WTC11 (cell line): Measurements from ENCODE around the gene ITPR1. TPM values are rescaled to one million over a fixed set of nuclear protein-coding genes. Genes with fewer than 3 reads are reported as not detected.

Experiments
- ATAC-seq: fragments of 200-7000 bp; cut with Tn5 transposase; 2 replicates; pipeline ENCODE4 v1.10.0; 2021; ENCODE audit warnings: mild to moderate bottlenecking, moderate library complexity
- CTCF ChIA-PET: fragments of 300-600 bp; sonication (Branson Sonifier 250); formaldehyde crosslinking; loops from one replicate; lab custom pipeline; 2021; ENCODE audit warnings: antibody characterized with exemption; lab: Charles Lee
- POLR2A ChIA-PET: fragments of 350-600 bp; sonication (Branson Sonifier 250); formaldehyde crosslinking; loops from one replicate; lab custom pipeline; 2021; ENCODE audit warnings: antibody characterized with exemption; lab: Charles Lee
- DNase-seq: peaks from one replicate; pipeline ENCODE4 v3.0.0; 2021; ENCODE audit warnings: low spot score
- H3K27ac Mint-ChIP-seq: 2 replicates; pipeline ENCODE4 v1.8.0; 2021; ENCODE audit warnings: mixed read lengths
- H3K27me3 Mint-ChIP-seq: 2 replicates; pipeline ENCODE4 v1.8.0; 2021; ENCODE audit warnings: low read depth, mild to moderate bottlenecking, moderate library complexity, mixed read lengths
- H3K36me3 Mint-ChIP-seq: 2 replicates; pipeline ENCODE4 v1.8.0; 2021; ENCODE audit warnings: mixed read lengths
- H3K4me1 Mint-ChIP-seq: 2 replicates; pipeline ENCODE4 v1.8.0; 2022; ENCODE audit warnings: mixed read lengths
- H3K4me3 Mint-ChIP-seq: 2 replicates; pipeline ENCODE4 v1.8.0; 2021; ENCODE audit warnings: mild to moderate bottlenecking, moderate library complexity, mixed read lengths
- H3K9me3 Mint-ChIP-seq: 2 replicates; pipeline ENCODE4 v1.8.0; 2021; ENCODE audit warnings: mixed read lengths
- AFF4 ChIP-seq: sonication (generic); formaldehyde crosslinking; IDR thresholded peaks from 2 replicates; pipeline ENCODE4 v1.8.1; 2023; ENCODE audit warnings: mild to moderate bottlenecking, missing genetic modification reagents, borderline replicate concordance
- AR ChIP-seq: fragments of 250-450 bp; sonication (Bioruptor Pico); IDR thresholded peaks from 2 replicates; pipeline ENCODE4 v1.9.0; 2021; ENCODE audit warnings: mild to moderate bottlenecking
- CBFB ChIP-seq: sonication (generic); formaldehyde crosslinking; IDR thresholded peaks from 2 replicates; pipeline ENCODE4 v1.8.1; 2022; ENCODE audit warnings: mild to moderate bottlenecking, low read depth, missing genetic modification reagents
- CREB1 ChIP-seq: sonication (generic); formaldehyde crosslinking; IDR thresholded peaks from 2 replicates; pipeline ENCODE4 v1.8.0; 2023; ENCODE audit warnings: mild to moderate bottlenecking, missing genetic modification reagents
- ELF4 ChIP-seq: sonication (generic); formaldehyde crosslinking; IDR thresholded peaks from 2 replicates; pipeline ENCODE4 v1.8.1; 2022; ENCODE audit warnings: low read depth, mild to moderate bottlenecking, moderate library complexity, missing genetic modification reagents
- ERG ChIP-seq: fragments of 250-450 bp; sonication (Bioruptor Pico); IDR thresholded peaks from 2 replicates; pipeline ENCODE4 v1.8.0; 2021; ENCODE audit warnings: mild to moderate bottlenecking
- FOXJ3 ChIP-seq: sonication (generic); formaldehyde crosslinking; IDR thresholded peaks from 2 replicates; pipeline ENCODE4 v1.9.0; 2021; ENCODE audit warnings: missing genetic modification reagents, mild to moderate bottlenecking, borderline replicate concordance
- FOXP4 ChIP-seq: sonication (generic); formaldehyde crosslinking; IDR thresholded peaks from 2 replicates; pipeline ENCODE4 v1.8.0; 2022; ENCODE audit warnings: mild to moderate bottlenecking, missing genetic modification reagents
- HMGA2 ChIP-seq: fragments of 250-450 bp; sonication (Bioruptor Pico); IDR thresholded peaks from 2 replicates; pipeline ENCODE4 v1.4.0; 2021; ENCODE audit warnings: mild to moderate bottlenecking, moderate library complexity
- IRF1 ChIP-seq: sonication (generic); formaldehyde crosslinking; IDR thresholded peaks from 2 replicates; pipeline ENCODE4 v1.8.0; 2023; ENCODE audit warnings: missing genetic modification reagents
- IRF2 ChIP-seq: sonication (generic); formaldehyde crosslinking; IDR thresholded peaks from 2 replicates; pipeline ENCODE4 v1.8.0; 2022; ENCODE audit warnings: low read depth, missing genetic modification reagents, borderline replicate concordance
- KAT7 ChIP-seq: sonication (generic); formaldehyde crosslinking; IDR thresholded peaks from 2 replicates; pipeline ENCODE4 v1.8.1; 2023; ENCODE audit warnings: missing genetic modification reagents, mild to moderate bottlenecking, borderline replicate concordance
- MLX ChIP-seq: sonication (generic); formaldehyde crosslinking; IDR thresholded peaks from 2 replicates; pipeline ENCODE4 v1.8.1; 2023; ENCODE audit warnings: mild to moderate bottlenecking, missing genetic modification reagents, moderate library complexity
- OVOL2 ChIP-seq: fragments of 250-450 bp; sonication (Bioruptor Pico); IDR thresholded peaks from 2 replicates; pipeline ENCODE4 v1.9.0; 2021; ENCODE audit warnings: mild to moderate bottlenecking, borderline replicate concordance
- PRRX2 ChIP-seq: fragments of 250-450 bp; sonication (Bioruptor Pico); IDR thresholded peaks from 2 replicates; pipeline ENCODE4 v1.8.0; 2021; ENCODE audit warnings: mild to moderate bottlenecking
- RELA ChIP-seq: sonication (generic); formaldehyde crosslinking; IDR thresholded peaks from 2 replicates; pipeline ENCODE4 v1.8.1; 2022; ENCODE audit warnings: missing genetic modification reagents, mild to moderate bottlenecking, borderline replicate concordance
- SMAD3 ChIP-seq: sonication (generic); formaldehyde crosslinking; IDR thresholded peaks from 2 replicates; pipeline ENCODE4 v1.8.0; 2022; ENCODE audit warnings: missing genetic modification reagents, mild to moderate bottlenecking, borderline replicate concordance
- SMAD4 ChIP-seq: sonication (generic); formaldehyde crosslinking; IDR thresholded peaks from 2 replicates; pipeline ENCODE4 v1.8.0; 2022; ENCODE audit warnings: mild to moderate bottlenecking, missing genetic modification reagents
- USF1 ChIP-seq: sonication (generic); formaldehyde crosslinking; IDR thresholded peaks from 2 replicates; pipeline ENCODE4 v1.8.0; 2022; ENCODE audit warnings: mild to moderate bottlenecking, missing genetic modification reagents
- ZMAT4 ChIP-seq: fragments of 250-450 bp; sonication (Bioruptor Pico); IDR thresholded peaks from 2 replicates; pipeline ENCODE4 v1.9.0; 2021; ENCODE audit warnings: mild to moderate bottlenecking
- ZNF219 ChIP-seq: sonication (generic); formaldehyde crosslinking; IDR thresholded peaks from 2 replicates; pipeline ENCODE4 v1.8.0; 2023; ENCODE audit warnings: missing genetic modification reagents, mild to moderate bottlenecking, borderline replicate concordance
- ZNF416 ChIP-seq: fragments of 250-450 bp; sonication (Bioruptor Pico); IDR thresholded peaks from 2 replicates; pipeline ENCODE4 v1.9.0; 2021; ENCODE audit warnings: mild to moderate bottlenecking, inconsistent platforms
- ZNF423 ChIP-seq: fragments of 250-450 bp; sonication (Bioruptor Pico); IDR thresholded peaks from 2 replicates; pipeline ENCODE4 v2.1.2; 2022; ENCODE audit warnings: mild to moderate bottlenecking, moderate library complexity
- ZSCAN18 ChIP-seq: fragments of 250-450 bp; sonication (Bioruptor Pico); IDR thresholded peaks from 2 replicates; pipeline ENCODE4 v2.1.2; 2022; ENCODE audit warnings: mild to moderate bottlenecking, moderate library complexity
- total RNA-seq: library from RNA; stranded (reverse); gene quantifications from 3 replicates; pipeline ENCODE4 v1.2.3, GENCODE V29; 2021

ITPR1 gene
- total RNA-seq, 1 experiment from 2014 or later, result 11.8 TPM

GRCh38 chr3:4864503-4864902, 371.4 kb downstream of the ITPR1 start (continued):
- TF ChIP-seq FOXJ3 (CRISPR knock-in tag) (no peak), FOXP4 (no peak), AR (CRISPR knock-in tag) (no peak), OVOL2 (CRISPR knock-in tag) (no peak), AFF4 (CRISPR knock-in tag) (no peak), IRF1 (CRISPR knock-in tag) (no peak), SMAD4 (CRISPR knock-in tag) (no peak), USF1 (CRISPR knock-in tag) (no peak), KAT7 (no peak), ZNF416 (CRISPR knock-in tag) (no peak), HMGA2 (CRISPR knock-in tag) (no peak), CBFB (CRISPR knock-in tag) (no peak), IRF2 (no peak), SMAD3 (CRISPR knock-in tag) (no peak), ZNF423 (no peak)

GRCh38 chr3:4865714-4866113, 372.6 kb downstream of the ITPR1 start:
- Mint-ChIP-seq H3K4me3 (no peak overlapping the region), H3K9me3 (peaks cover 5% of the 10 kb centered on the region), H3K27ac (no peak overlapping the region), H3K27me3 (peaks cover 35% of the 10 kb centered on the region), H3K4me1 (peaks cover 14% of the 10 kb centered on the region), H3K36me3 (peaks cover 4% of the 10 kb centered on the region)
- POLR2A ChIA-PET, result no interaction called here
- CTCF ChIA-PET, result no interaction called here
- DNase-seq, result no peak
- no peak for ATAC-seq
- TF ChIP-seq ELF4 (CRISPR knock-in tag) (no peak), CREB1 (no peak), ZMAT4 (CRISPR knock-in tag) (no peak), RELA (no peak), ERG (CRISPR knock-in tag) (no peak), PRRX2 (CRISPR knock-in tag) (no peak), ZSCAN18 (CRISPR knock-in tag) (no peak), ZNF219 (CRISPR knock-in tag) (no peak), MLX (CRISPR knock-in tag) (no peak)
